B cell (primary cell): ENCODE data around the gene FAXC. TPM values are rescaled to one million over a fixed set of nuclear protein-coding genes. Genes with fewer than 3 reads are reported as not detected.

Experiments
- ATAC-seq: fragments of 200-7000 bp; cut with Tn5 transposase; one replicate; pipeline ENCODE4 v1.10.0; 2021; ENCODE audit warnings: low read depth, mild to moderate bottlenecking, moderate number of reproducible peaks, moderate library complexity
- CTCF ChIA-PET: fragments of 350-600 bp; sonication (Branson Sonifier 250); formaldehyde crosslinking; loops from one replicate; lab custom pipeline; 2021; ENCODE audit warnings: antibody characterized with exemption, inconsistent platforms; lab: Charles Lee
- POLR2A ChIA-PET: fragments of 350-600 bp; sonication (Branson Sonifier 250); formaldehyde crosslinking; loops from one replicate; lab custom pipeline; 2021; ENCODE audit warnings: antibody characterized with exemption; lab: Charles Lee
- DNase-seq: peaks from one replicate; pipeline ENCODE4 v3.0.0; 2013
- H2AFZ ChIP-seq: 2 replicates; pipeline ENCODE4 v1.6.1; 2012; ENCODE audit warnings: mild to moderate bottlenecking, low read depth, low read length; ENCODE audit not compliant: insufficient read depth, poor library complexity, severe bottlenecking
- H3K27ac ChIP-seq, 2 donors: 1 replicate in 1 of 2; 2 replicates in 1 of 2; pipeline ENCODE4 v1.5.1; 2012 to 2013; ENCODE audit warnings: low read length in 2 of 2, mild to moderate bottlenecking in 2 of 2, moderate library complexity in 1 of 2
- H3K27me3 ChIP-seq, 4 experiments: fragments of 200-600 bp in 1 of 4; sonication (generic) in 1 of 4; replicated peaks in 1 of 4; 1 replicate in 2 of 4; 2 replicates in 2 of 4; pipeline versions ENCODE4 v1.6.1 to v1.7.0; 2013 to 2016; ENCODE audit warnings: low read length in 3 of 4, mild to moderate bottlenecking in 2 of 4, mixed read lengths in 1 of 4, moderate library complexity in 1 of 4; ENCODE audit not compliant: insufficient read depth in 4 of 4, control insufficient read depth in 3 of 4; ENCODE audit errors: control extremely low read depth in 1 of 4
- H3K36me3 ChIP-seq, 2 experiments: replicated peaks in 1 of 2; 1 replicate in 1 of 2; 2 replicates in 1 of 2; pipeline versions ENCODE4 v1.6.1 to v1.7.1; 2013; ENCODE audit warnings: low read length in 1 of 2; ENCODE audit not compliant: insufficient read depth in 2 of 2, control insufficient read depth in 1 of 2; ENCODE audit errors: control extremely low read depth in 1 of 2, extremely low read depth in 1 of 2
- H3K4me1 ChIP-seq, 2 donors: fragments of 200-600 bp in 1 of 2; sonication (generic) in 1 of 2; 1 replicate in 1 of 2; 2 replicates in 1 of 2; pipeline versions ENCODE4 v1.5.1 to v1.6.1; 2013 to 2017; ENCODE audit warnings: low read length in 2 of 2; ENCODE audit not compliant: control insufficient read depth in 2 of 2, insufficient read depth in 2 of 2
- H3K4me2 ChIP-seq: replicated peaks from 2 replicates; pipeline ENCODE3; 2012; ENCODE audit warnings: mild to moderate bottlenecking, low read depth, low read length; ENCODE audit not compliant: poor library complexity, severe bottlenecking
- H3K4me3 ChIP-seq, 5 experiments: fragments of 200-600 bp in 1 of 5; sonication (generic) in 1 of 5; 1 replicate in 3 of 5; 2 replicates in 2 of 5; pipeline versions ENCODE4 v1.5.1 to v1.7.0; 2011 to 2016; ENCODE audit warnings: low read length in 4 of 5, mild to moderate bottlenecking in 4 of 5, low read depth in 2 of 5, control low read depth in 1 of 5, moderate library complexity in 1 of 5; ENCODE audit not compliant: insufficient read depth in 1 of 5; ENCODE audit errors: control extremely low read depth in 1 of 5, extremely low read depth in 1 of 5
- H3K79me2 ChIP-seq: fragments of 200-600 bp; sonication (generic); one replicate; pipeline ENCODE4 v1.6.0; 2016; ENCODE audit warnings: low read length; ENCODE audit not compliant: control insufficient read depth, insufficient read depth
- H3K9ac ChIP-seq: fragments of 200-600 bp; sonication (generic); 2 replicates; pipeline ENCODE4 v1.6.1; 2017; ENCODE audit warnings: mild to moderate bottlenecking, low read length, moderate library complexity
- H3K9me3 ChIP-seq, 3 donors: one replicate each; pipeline versions ENCODE4 v1.6.1 to v1.7.1; 2013; ENCODE audit warnings: low read length in 2 of 3; ENCODE audit not compliant: control insufficient read depth in 2 of 3, insufficient read depth in 1 of 3; ENCODE audit errors: control extremely low read depth in 1 of 3
- H4K20me1 ChIP-seq: 2 replicates; pipeline ENCODE4 v1.6.0; 2012; ENCODE audit warnings: mild to moderate bottlenecking, low read length; ENCODE audit not compliant: insufficient read depth, control insufficient read depth, poor library complexity, severe bottlenecking
- H3K27ac Mint-ChIP-seq: one replicate; pipeline ENCODE4 v1.8.0; 2021; ENCODE audit warnings: mixed read lengths
- H3K27me3 Mint-ChIP-seq: one replicate; pipeline ENCODE4 v1.8.0; 2021; ENCODE audit warnings: mixed read lengths
- H3K4me1 Mint-ChIP-seq: one replicate; pipeline ENCODE4 v1.8.0; 2021; ENCODE audit warnings: mixed read lengths
- H3K4me3 Mint-ChIP-seq: one replicate; pipeline ENCODE4 v1.8.0; 2021; ENCODE audit warnings: mixed read lengths
- H3K9me3 Mint-ChIP-seq: one replicate; pipeline ENCODE4 v1.8.0; 2022; ENCODE audit warnings: mixed read lengths; ENCODE audit not compliant: insufficient read depth
- CTCF ChIP-seq: fragments of 200-600 bp; IDR thresholded peaks from one replicate; pipeline ENCODE4 v1.8.0; 2022; ENCODE audit warnings: antibody characterized with exemption, mild to moderate bottlenecking
- EZH2 ChIP-seq: IDR thresholded peaks from 2 replicates; pipeline ENCODE4 v1.6.1; 2012; ENCODE audit warnings: borderline replicate concordance, low read depth, mild to moderate bottlenecking, moderate library complexity, low read length; ENCODE audit not compliant: insufficient read depth, poor library complexity, severe bottlenecking
- WGBS: methylation state at CpG from one replicate; pipeline ENCODE4 v1.1.5; 2013; ENCODE audit warnings: missing lambda C conversion rate; ENCODE audit not compliant: insufficient coverage; 5-methylcytosine and 5-hydroxymethylcytosine counted together
- intact Hi-C: fragments of 100-400 bp; cut with micrococcal nuclease; formaldehyde crosslinking; loops from one replicate; pipeline ENCODE4 v1.10.0; 2022
- polyA plus RNA-seq: library from polyadenylated mRNA; depleted of rRNA; stranded (reverse); fragments of >200 nt; gene quantifications from 2 replicates; pipeline ENCODE4 v1.2.3, GENCODE V29; 2012
- total RNA-seq, 2 donors: library from RNA; stranded (reverse); fragments of 120-200 nt in 1 of 2; gene quantifications; 1 replicate in 1 of 2; 2 replicates in 1 of 2; pipeline versions ENCODE4 v1.2.3 to v1.2.4, GENCODE V29; 2013 to 2022

FAXC gene
- total and polyA plus RNA-seq, 2 donors (not counting 1 experiment from before 2014, with no cell fraction given): not detected

GRCh38 chr6:99354983-99355382 is 5.5 kb upstream of the FAXC start:
- ATAC-seq (no peak), DNase-seq (no peak)
- peaks cover 61% of the 10 kb centered on the region for H3K27me3 Mint-ChIP-seq
- H3K4me3 Mint-ChIP-seq: no peak overlapping the region
- Histone ChIP-seq H3K4me1 (peaks cover 0 to 2% of the 10 kb centered on the region in 2 donors), H3K27me3 (peaks cover 0 to 43% (median 22%) of the 10 kb centered on the region in 4 experiments), H3K9me3 (peaks cover 0 to 5% (median 0%) of the 10 kb centered on the region in 3 donors), H4K20me1 (no peaks in the 10 kb centered on the region), H3K36me3 (no peaks in the 10 kb centered on the region), H2AFZ (no peak overlapping the region), H3K4me3 (no peak overlapping the region), H3K4me2 (no peak overlapping the region), H3K27ac (no peak overlapping the region), H3K79me2 (no peaks in the 10 kb centered on the region), H3K9ac (no peak overlapping the region)
- no peak overlapping the region for H3K27ac Mint-ChIP-seq
- intact Hi-C loops: no loop called here
- ChIA-PET POLR2A (no interaction called here), CTCF (no interaction called here)
- no peaks in the 10 kb centered on the region for H3K9me3 Mint-ChIP-seq
- WGBS: 73% methylated on average over 3 of the region's 4 CpGs
- H3K4me1 Mint-ChIP-seq: peaks cover 2% of the 10 kb centered on the region
- TF ChIP-seq EZH2 (no peak), CTCF (no peak)

GRCh38 chr6:99353126-99353525 is 3.7 kb upstream of the FAXC start:
- Histone ChIP-seq H3K36me3 (no peaks in the 10 kb centered on the region), H2AFZ (no peak overlapping the region), H3K4me3 (no peak overlapping the region), H3K27me3 (peaks cover 0 to 55% (median 27%) of the 10 kb centered on the region in 4 experiments), H3K4me2 (no peak overlapping the region), H3K9me3 (peaks cover 0 to 5% (median 0%) of the 10 kb centered on the region in 3 donors), H4K20me1 (no peaks in the 10 kb centered on the region), H3K9ac (no peak overlapping the region), H3K79me2 (no peaks in the 10 kb centered on the region), H3K4me1 (peaks cover 4 to 6% of the 10 kb centered on the region in 2 donors), H3K27ac (no peak overlapping the region)
- ATAC-seq: no peak
- no peak overlapping the region for H3K27ac Mint-ChIP-seq
- 83% methylated on average over 6 of the region's 9 CpGs for WGBS
- no peak for TF ChIP-seq EZH2
- TF ChIP-seq CTCF: no peak
- CTCF ChIA-PET: interaction anchor here (1.0 kb wide), 1 partner anchor 23 kb away, joined by 4 read pairs; no protein-coding TSS in a partner anchor
- peaks cover 4% of the 10 kb centered on the region for H3K4me1 Mint-ChIP-seq
- H3K4me3 Mint-ChIP-seq: no peak overlapping the region
- intact Hi-C loops: no loop called here
- POLR2A ChIA-PET: no interaction called here
- peaks cover 66% of the 10 kb centered on the region for H3K27me3 Mint-ChIP-seq
- H3K9me3 Mint-ChIP-seq: no peaks in the 10 kb centered on the region
- no peak for DNase-seq
